KMS-11 (cell line): ENCODE data around the gene CT45A1.
"Not testable (repeated sequence)": the region's sequence is repeated elsewhere in the genome, so short reads cannot be mapped to it uniquely, and the experiment has no call there.

Source experiments
- H2AFZ ChIP-seq: fragments of 200-600 bp; sonication (generic); 2 replicates; pipeline ENCODE4 v1.6.1; 2016; ENCODE audit warnings: antibody characterized with exemption, mixed run types, low read depth
- H3K27ac ChIP-seq: fragments of 200-600 bp; sonication (generic); 2 replicates; pipeline ENCODE4 v1.6.1; 2016; ENCODE audit warnings: mild to moderate bottlenecking, mixed run types
- H3K27me3 ChIP-seq: fragments of 200-600 bp; sonication (generic); 2 replicates; pipeline ENCODE4 v1.6.1; 2017; ENCODE audit warnings: mild to moderate bottlenecking, low read depth, mixed run types, moderate library complexity; ENCODE audit not compliant: insufficient read depth
- H3K36me3 ChIP-seq: fragments of 200-600 bp; sonication (generic); 2 replicates; pipeline ENCODE4 v1.6.1; 2017; ENCODE audit warnings: mild to moderate bottlenecking, mixed run types; ENCODE audit not compliant: insufficient read depth
- H3K4me1 ChIP-seq: fragments of 200-600 bp; sonication (generic); 2 replicates; pipeline ENCODE4 v1.6.1; 2016; ENCODE audit warnings: mild to moderate bottlenecking, low read depth, mixed run types; ENCODE audit not compliant: poor library complexity, severe bottlenecking
- H3K4me2 ChIP-seq: fragments of 200-600 bp; sonication (generic); 2 replicates; pipeline ENCODE4 v1.7.0; 2016; ENCODE audit warnings: mild to moderate bottlenecking, mixed run types
- H3K4me3 ChIP-seq: fragments of 200-600 bp; sonication (generic); IDR thresholded peaks from 2 replicates; pipeline ENCODE4 v1.6.1; 2017; ENCODE audit warnings: low read depth, low read length, mixed read lengths; ENCODE audit not compliant: insufficient read depth
- H3K79me2 ChIP-seq: fragments of 200-600 bp; sonication (generic); 2 replicates; pipeline ENCODE4 v1.6.1; 2016; ENCODE audit warnings: low read depth, mixed run types; ENCODE audit not compliant: insufficient read depth
- H3K9ac ChIP-seq: fragments of 200-600 bp; sonication (generic); 2 replicates; pipeline ENCODE4 v1.6.1; 2016; ENCODE audit warnings: mild to moderate bottlenecking, mixed run types
- H4K20me1 ChIP-seq: fragments of 200-600 bp; sonication (generic); 2 replicates; pipeline ENCODE4 v1.6.1; 2016; ENCODE audit warnings: mild to moderate bottlenecking, mixed run types; ENCODE audit not compliant: insufficient read depth
- CTCF ChIP-seq: fragments of 200-600 bp; sonication (generic); conservative IDR thresholded peaks from 2 replicates; pipeline ENCODE4 v1.6.1; 2017; ENCODE audit warnings: low read depth, mild to moderate bottlenecking, antibody characterized with exemption, low read length, moderate library complexity, mixed read lengths

Gene CT45A1

GRCh38 chrX:135713183-135713689 lies at the start of gene CT45A1:
Gene CT45A1 (plus strand): TSS chrX:135713639. CDS start chrX:135718941, 5,302 bp downstream.
- peak; percentile 55; the same call in 1 of the 2 replicates for TF ChIP-seq CTCF
- not testable (repeated sequence) for H4K20me1 ChIP-seq, H3K9ac ChIP-seq

GRCh38 chrX:135672979-135673378 lies 40.5 kb upstream of the CT45A1 start:
- H3K4me3 ChIP-seq, H3K9ac ChIP-seq, H2AFZ ChIP-seq, H3K4me1 ChIP-seq, H3K4me2 ChIP-seq, H3K36me3 ChIP-seq, H3K27ac ChIP-seq, H4K20me1 ChIP-seq, H3K27me3 ChIP-seq, H3K79me2 ChIP-seq: not testable (repeated sequence)

More at GRCh38 chrX:135713183-135713689, at the start of gene CT45A1:
- H3K4me3 ChIP-seq, H3K27ac ChIP-seq, H3K4me1 ChIP-seq, H3K79me2 ChIP-seq, H3K27me3 ChIP-seq, H3K36me3 ChIP-seq, H3K4me2 ChIP-seq, H2AFZ ChIP-seq: not testable (repeated sequence)

GRCh38 chrX:135688137-135688536 lies 25.3 kb upstream of the CT45A1 start:
- Histone ChIP-seq H3K27me3 (no peaks in the 10 kb centered on the region), H3K4me3 (no peak overlapping the region), H3K4me2 (no peak overlapping the region), H4K20me1 (no peaks in the 10 kb centered on the region), H3K79me2 (no peaks in the 10 kb centered on the region), H2AFZ (no peak overlapping the region), H3K36me3 (no peaks in the 10 kb centered on the region), H3K9ac (no peak overlapping the region), H3K4me1 (no peaks in the 10 kb centered on the region), H3K27ac (no peak overlapping the region)
- TF ChIP-seq CTCF, result no peak

GRCh38 chrX:135695471-135695870 lies 18.0 kb upstream of the CT45A1 start:
- H3K4me2 ChIP-seq, result no peak overlapping the region
- H3K27me3 ChIP-seq, result no peaks in the 10 kb centered on the region
- no peaks in the 10 kb centered on the region for H3K4me1 ChIP-seq
- H3K36me3 ChIP-seq, result no peaks in the 10 kb centered on the region
- H3K4me3 ChIP-seq, result no peak overlapping the region
- no peak overlapping the region for H3K9ac ChIP-seq
- H4K20me1 ChIP-seq, result no peaks in the 10 kb centered on the region
- no peaks in the 10 kb centered on the region for H3K79me2 ChIP-seq
- no peak overlapping the region for H3K27ac ChIP-seq
- TF ChIP-seq CTCF, result no peak
- H2AFZ ChIP-seq, result no peak overlapping the region

- no peak overlapping the region for H3K4me3 ChIP-seq
- no peak overlapping the region for H3K9ac ChIP-seq
- no peaks in the 10 kb centered on the region for H4K20me1 ChIP-seq
- H3K27ac ChIP-seq, result no peak overlapping the region
- H3K36me3 ChIP-seq, result no peaks in the 10 kb centered on the region
- H3K4me2 ChIP-seq, result no peak overlapping the region
- H3K27me3 ChIP-seq, result no peaks in the 10 kb centered on the region
- H3K4me1 ChIP-seq, result no peaks in the 10 kb centered on the region
- H3K79me2 ChIP-seq, result no peaks in the 10 kb centered on the region
- TF ChIP-seq CTCF, result no peak
- no peak overlapping the region for H2AFZ ChIP-seq
These were observed 15.8 kb upstream of the CT45A1 start for GRCh38 chrX:135697601-135698000.
